GM18517 (cell line): ENCODE results near the gene ENOX1.
A peak's percentile ranks its signal among the peaks of the same experiment; 100 is the strongest.

Experiments used
- ATAC-seq: cut with Tn5 transposase; IDR thresholded peaks from one replicate; pipeline ENCODE4 v1.9.1; 2021; ENCODE audit warnings: mild to moderate bottlenecking, moderate library complexity; ENCODE audit not compliant: unreplicated experiment

Gene ENOX1

DNA sequence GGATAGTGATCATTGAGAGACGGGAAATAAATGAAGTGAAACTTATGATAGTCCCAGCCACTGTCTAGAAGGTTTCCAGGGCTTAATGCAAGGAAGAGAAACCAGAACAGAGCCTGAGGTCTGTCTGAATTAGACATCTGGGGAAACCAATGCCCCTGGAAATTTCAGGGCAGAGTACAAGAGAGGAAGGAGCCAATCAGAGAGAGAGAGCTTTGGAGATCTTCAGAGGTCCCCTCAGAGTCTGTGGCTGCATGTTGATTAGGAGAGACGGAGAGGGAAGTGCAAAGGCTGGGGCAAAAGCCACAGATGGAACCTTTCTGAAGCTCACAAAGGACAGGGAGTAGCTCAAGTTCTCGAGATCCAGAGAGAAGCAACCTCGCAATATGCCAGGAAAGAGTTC, 385.4 kb downstream of the ENOX1 start:
- no peak for ATAC-seq

DNA sequence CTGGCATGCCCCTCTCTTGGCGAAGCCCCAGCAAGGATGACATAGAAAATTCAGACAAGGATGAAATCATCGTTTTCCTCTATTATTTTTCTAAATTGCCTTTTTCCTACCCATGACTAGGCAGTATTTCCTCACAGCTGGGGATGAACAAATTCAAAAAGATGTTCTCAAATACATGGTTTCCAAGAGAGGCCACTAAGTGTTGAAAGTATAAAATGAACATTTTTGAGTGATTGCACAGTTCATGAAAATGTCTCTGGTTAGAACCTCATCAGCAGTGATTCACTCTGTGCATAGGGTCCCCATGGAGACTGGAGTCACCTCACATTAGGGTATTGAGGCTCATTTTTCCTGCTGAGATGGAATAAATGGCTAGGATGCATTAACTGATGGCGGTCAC, 389.7 kb downstream of the ENOX1 start:
- ATAC-seq = no peak

DNA sequence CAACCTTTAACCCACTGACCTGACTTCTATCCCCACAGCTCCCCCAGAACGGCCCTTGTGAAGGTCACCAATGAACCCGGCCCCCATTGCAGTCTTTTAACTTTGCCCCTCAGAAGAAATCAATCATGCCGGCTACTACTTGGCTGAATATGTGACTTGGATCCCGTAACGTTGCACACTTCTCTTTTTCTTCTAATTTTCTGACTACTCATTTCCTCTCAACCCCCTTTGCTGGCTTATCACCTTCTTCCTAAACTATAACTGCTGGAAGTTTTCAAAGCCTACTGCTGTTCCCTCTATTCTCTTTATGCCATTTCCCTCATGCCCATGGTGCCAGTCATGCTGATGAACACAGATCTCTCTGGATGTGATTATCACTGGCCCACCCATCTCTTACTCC, 395.7 kb downstream of the ENOX1 start:
- ATAC-seq = no peak

DNA sequence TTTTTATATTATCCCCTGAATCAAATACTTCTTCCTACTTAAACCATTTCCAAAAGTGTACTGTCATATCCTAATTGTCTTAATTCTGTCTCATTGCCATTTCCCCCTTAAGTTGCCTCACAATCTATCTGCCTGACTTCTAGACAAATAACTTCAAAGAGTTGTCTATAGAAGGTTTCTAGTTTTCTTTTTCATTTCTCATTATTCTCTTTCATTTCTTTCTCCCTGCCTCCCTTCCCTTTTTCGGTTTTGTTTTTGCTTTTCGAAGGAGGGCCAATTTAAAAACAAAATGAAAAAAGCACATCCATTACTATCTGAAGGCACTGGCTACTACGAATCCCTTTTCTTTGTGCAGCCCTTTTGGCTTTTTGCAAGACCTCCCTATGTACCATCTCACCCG, 396.2 kb downstream of the ENOX1 start:
- peak; percentile 69 for ATAC-seq

DNA sequence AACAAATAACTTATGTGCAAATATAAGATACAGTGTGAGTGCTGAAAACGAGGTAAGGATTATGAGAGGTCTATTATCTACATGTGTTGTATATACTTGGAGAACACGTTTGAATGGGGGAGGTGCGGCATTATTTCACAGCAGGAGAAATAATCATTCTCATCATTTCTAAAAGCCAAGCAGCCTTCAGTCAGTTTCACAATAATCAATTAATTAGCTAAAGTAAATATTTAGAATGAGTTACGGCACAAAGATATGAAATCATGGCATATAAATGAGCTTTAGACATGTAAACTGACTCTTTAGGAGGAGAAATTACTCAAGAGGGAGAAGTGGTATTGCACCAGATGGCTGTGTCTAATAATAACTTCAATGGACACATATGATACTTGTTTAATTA, 396.8 kb downstream of the ENOX1 start:
- no peak for ATAC-seq

DNA sequence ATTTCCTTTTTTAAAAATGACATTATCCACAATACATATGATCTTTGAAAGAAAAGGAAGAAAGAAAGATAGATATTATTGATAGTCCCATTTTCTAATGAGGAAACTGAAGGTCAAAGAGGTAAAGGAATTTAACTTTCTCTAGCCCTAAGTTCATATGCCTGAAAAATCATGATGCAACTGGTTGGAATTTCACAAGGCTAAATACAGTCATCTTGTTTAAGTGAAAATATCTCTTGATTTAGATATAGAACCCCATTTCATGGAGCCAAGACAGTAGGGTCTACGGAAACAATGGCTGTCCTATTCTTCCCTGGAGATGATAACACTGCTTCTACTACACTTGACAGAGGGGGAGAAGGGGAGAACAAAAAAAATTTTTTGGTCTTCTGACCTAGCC, 397.2 kb downstream of the ENOX1 start:
- ATAC-seq = no peak

DNA sequence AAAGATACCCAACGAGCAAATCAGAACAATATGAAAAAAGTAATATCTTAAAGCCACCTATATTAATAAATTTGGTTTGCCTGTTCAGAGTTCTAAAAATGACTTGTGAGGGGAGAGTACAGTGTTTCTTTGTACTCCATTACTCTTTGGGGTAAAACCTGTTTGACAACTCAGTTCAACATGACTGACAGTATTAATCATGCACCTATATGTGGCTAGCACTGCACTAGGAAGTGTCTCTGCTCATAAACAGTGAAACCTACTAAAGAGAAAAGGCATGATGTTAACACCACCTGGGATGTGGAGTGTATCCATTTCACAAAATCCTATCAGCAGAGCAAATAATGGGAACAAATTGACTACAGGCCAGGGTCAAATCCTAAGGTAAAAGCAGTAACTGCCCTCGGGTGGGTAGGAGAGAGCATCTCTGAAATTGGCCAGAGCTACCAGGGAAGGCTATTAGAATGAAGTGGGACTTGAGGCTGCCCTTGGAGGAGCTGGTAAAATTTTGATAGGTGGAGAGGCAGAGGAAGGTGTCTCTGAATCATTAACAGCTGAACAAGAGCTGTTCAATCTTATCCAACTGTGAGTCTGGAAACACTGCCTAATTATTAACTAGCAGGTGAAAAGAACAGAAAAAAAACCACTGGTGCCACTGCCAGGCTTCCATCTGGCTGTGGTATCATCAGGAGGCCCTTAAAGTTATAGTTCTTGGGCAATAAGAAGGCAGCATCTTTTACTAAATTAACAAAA, 398.3 kb downstream of the ENOX1 start:
- peak; percentile 44 for ATAC-seq

DNA sequence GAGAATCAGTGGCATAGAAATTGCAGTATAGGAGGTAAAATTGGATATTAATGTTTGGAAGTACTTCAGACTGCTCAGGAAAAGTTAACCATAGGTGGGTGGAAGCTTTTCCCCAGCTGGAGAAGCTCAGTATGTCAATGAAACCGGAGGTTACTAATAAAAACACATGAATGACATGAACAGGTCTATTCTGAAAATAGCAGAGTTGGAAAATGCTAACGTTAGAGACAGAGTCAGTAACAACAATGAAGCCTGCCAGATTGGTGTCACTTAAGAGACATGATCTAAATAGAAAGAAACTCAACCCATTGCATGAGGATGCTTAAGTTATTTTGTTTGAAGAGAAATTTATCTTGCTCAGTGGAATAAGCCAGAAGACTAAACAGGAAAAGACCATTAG, 398.9 kb downstream of the ENOX1 start:
- no peak for ATAC-seq

DNA sequence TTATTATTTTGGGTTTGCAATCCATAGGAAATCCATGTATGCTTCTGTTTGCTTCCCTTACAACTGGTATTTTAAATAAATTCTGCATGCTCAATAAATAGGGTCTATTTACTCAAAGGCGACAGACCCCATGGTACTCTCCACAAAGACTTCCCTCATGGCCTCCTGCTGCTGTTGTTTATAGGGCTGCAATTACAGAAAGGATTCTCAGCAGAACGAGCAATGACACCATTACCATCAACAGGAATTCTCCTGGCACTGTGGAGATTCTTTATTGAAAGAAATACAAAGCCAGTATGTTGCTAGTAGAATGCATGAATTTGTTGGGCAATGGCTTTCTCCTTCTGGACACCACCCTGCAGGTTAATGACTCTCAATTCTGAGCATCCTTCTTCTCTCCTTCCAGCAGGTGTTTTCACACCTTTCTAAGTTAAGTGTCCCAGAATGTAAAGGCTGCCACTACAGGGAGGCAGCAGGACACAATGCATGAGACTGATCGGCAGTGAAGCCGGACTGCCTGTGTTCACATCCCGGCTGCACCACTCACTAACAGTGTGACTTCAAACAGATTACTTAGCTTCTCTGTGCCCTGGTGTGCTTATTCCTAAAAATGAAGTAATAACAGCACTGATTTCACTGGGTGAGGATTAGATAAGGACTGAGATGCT, 403.1 kb downstream of the ENOX1 start:
- ATAC-seq = no peak

DNA sequence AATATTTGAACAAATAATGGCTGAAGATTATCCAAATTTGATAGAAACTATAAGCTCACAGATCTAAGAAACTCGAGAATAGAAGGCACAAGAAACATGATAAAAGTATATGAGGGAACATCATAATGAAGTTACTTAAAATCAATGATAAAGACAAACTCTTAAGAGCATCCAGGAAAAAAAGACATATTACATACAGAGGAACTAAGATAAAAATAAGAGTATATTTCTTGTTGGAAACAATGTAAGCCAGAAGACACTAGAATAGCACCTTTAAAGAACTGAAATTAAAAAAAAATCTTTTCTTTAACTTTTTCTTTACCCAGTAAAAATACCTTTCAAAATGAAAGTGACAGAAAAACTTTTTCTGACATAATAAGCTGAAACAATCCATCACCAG, 407.0 kb downstream of the ENOX1 start:
- ATAC-seq = no peak

DNA sequence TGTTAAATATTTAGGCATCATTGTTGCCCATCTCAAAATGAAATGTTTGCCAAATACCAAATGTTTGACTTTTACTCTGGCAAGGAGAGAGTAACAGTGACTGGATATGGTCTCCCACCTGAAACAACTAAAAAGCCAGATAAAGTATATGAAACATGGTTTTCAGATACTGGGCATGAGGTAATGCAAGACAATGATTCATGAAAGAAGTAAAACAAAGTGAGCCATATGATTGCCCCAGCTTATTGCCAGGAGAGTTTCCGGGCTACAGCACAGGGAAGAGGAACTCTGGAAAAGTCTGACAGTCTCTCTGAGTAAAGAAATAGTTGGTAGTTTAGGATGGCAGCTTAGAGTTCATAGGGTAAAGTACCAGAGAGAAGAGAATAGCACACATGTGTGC, 408.8 kb downstream of the ENOX1 start:
- ATAC-seq = no peak

DNA sequence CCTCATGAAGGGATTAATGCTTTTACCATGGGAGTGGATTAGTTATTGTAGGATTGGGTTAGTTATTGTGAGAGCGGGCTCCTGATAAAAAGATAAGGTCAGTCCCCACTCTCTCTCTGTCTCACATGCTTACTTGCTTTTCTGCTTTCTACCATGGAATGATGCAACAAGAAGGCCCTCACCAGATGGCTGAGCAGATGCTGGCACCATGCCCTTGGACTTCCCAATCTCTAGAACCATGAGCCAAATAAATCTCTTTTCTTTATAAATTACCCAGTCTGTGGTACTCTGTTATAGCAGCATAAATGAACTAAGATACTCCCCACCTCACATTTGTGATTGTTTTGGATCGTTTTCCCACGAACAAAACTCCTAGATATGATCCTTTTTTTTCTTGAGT, 409.6 kb downstream of the ENOX1 start:
- ATAC-seq = no peak

DNA sequence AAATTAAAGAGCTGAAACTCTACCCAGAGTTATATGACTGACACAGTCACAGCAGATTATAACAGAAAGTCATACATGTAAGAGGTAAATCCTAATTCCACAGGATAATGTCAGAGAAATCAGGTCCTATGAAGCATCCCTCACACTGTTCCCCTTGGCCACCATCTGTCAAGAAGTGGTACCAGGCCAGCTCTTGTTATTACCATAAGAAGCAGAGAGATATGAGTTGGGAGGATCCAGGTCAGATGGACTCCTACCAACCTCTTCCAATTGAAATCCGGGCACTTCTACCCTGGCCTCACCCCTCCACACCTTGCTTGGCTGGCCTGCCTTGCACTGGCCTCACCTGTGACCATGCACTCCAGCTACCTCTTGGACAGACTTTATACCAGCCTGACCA, 410.2 kb downstream of the ENOX1 start:
- no peak for ATAC-seq

DNA sequence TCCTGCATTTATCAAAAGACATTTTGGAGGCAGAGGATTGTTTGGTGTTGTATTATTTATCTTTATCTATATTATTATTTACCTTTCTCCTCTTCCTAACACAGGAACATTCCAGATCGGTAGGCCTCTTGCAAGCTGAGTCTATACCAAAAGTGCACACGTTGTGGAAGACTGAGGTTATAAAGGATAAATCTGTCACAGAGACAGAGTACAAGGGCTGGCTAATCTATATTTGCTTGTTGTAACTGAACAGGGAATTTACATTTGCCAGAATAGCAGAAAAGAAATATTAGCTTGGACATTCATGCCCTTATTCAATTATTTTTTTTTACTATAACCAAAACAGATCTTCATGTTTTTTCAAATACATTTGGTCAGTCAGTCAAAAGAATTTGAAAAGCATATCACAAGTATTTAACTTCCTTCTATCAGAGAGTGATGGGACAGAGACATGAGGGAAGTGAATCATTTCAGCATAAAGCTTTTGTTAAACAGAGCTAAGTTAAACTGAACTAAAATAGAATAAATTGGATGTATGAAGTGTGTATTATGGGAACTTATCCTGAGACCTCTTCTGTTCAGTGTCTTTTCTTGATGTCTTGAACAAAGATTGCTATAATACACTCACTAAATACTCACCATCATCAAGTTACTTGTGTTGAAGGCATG, 410.8 kb downstream of the ENOX1 start:
- no peak for ATAC-seq

DNA sequence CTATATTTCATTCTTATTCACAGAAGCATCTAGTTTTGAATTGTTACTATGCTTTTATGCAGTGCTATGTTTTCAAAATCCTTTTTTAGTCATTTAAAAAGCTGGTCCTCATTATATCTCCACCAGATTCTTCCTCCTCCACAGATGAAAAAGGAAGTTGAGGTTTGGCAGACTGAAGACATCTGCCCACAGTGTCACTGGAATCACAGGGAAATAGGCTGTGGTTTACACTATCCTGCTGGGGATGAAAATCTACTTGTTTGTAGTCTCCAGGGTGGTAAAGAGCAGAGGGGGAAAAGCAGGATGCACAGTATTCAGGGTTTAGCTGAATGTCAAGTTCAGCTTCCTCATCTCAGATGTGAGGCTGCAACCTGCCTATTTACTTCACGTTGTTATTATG, 412.2 kb downstream of the ENOX1 start:
- ATAC-seq = no peak

DNA sequence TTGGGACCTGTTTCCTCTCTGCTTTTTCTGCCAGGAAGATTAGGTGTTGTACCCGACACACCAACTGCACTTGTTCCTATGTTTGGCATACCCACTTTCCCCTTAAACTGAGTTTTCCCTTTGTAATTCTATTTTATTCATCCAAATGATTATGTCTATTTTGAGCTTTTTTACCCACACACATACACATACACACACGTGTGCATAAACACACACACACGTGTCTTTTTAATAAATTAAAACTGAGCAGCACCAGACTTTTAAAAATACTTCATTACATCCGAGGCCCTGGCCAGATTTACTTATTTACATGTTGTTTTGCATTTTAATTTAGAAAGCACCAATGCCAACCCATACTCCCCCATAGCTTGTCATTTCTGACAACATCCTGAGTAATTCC, 413.4 kb downstream of the ENOX1 start:
- no peak for ATAC-seq

DNA sequence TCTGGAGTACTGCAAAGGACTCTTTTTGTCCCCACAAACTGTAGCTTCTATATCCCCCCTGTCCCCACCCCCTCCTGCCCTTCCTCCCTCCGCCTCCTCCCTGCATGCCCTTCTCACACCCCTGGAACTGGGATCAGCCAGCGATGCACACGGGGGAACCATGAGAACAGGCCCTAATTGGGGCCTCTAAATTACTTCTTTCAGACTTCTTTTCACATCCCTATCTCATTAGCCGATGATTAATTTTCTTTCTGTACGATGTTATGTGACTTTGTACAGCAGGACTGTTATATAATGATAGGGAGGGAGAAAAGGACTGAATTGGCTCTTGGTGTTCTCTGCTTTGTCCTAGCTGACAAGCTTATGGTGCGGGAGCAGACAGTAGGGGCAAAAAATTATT, 415.9 kb downstream of the ENOX1 start:
- no peak for ATAC-seq

DNA sequence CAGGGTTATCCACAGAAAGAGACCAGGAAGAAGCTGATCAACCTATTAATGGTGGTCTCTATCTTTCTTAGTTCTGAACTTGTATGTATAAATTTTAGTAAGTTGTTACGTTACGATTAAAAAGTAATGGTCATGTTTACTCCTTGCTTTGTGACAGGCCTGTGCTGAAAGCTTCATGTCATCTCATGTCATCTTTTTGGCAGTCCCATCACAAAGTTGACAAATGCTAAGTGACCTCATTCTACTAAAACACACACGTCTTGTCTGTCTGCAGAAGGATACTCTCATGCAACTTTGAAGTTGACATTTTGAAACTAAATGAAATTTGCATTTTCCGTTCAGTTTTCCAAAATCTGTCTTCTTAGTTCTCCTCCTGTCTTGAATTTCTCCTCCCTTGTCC, 417.5 kb downstream of the ENOX1 start:
- ATAC-seq = no peak

DNA sequence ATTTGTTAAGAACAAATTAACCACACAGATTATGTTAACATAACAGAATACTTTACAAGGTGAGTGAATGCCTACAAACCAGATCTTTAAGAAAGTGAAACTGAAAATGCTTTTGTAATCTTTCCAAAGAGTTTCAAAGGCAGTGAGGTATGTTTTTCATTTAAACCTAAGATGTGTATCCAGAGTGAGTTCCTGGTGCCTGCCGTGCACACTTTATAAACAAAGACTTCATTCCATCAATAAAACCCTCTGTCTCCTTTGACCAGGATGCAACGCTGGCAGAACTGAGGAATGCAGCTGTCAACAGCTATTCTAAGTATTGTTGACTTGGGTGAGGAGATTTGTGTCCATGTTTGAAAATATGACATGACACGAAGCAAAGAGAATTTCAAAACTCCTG, 418.8 kb downstream of the ENOX1 start:
- ATAC-seq = peak; percentile 74

DNA sequence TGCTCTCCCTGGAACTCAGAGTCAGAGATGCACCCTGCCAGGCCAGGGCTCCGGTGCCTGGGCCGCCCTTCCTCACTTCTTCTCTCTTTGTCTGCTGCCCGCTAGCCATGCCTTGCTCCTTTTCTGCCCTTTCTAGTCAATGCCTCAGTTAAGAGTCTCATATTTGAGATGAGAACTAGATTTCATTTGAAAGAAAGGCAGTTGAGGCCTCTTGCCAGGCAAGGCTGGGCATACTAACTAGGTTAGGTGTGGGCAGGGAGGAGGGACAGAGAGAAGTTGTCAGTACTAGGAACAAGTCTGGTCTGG, 421.8 kb downstream of the ENOX1 start:
- no peak for ATAC-seq

DNA sequence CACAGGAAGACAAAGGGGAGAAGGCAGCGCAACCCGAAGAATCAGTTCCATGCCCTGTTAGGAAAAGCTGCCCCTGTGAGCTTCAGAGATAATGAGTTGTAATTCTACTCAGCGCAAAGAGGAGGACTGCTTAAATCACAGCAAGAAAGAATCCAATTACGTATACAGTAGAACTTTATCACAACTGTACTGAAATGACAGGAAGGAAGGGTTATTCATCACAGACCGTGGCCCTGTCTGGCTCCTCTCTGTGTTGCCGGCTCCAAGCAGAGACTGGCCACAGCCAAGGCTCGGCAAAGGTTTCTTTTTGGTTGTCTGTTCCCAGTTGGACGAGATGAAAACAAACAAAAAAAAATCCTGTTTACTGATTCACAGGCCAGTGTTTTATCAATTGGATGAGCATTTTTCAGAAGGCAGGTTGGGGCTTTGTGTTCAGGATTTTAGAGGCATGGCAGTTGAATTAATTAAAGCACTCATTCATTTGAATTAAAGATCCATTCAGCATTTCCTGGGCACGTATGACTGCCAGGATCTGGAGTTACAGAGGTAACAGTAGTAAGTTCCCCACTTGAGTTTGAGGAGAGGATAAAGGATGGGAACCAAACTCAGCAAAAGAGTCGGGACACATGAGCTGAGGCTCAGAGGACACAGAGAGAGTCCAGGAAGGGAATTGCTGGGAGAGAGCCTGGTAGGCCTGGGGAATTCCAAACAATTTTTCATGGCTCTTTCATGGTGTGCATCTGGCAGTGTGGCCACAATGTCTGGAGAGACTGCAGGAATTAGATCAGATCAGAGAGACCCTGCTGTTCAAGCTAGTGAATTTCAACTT, 422.3 kb downstream of the ENOX1 start:
- ATAC-seq = no peak
